DND-41 (cell line): Measurements from ENCODE around the gene RBL2.

Experiments used
- EZH2 ChIP-seq: IDR thresholded peaks from 3 replicates; pipeline ENCODE4 v1.6.1; 2012; ENCODE audit warnings: borderline replicate concordance, low read depth, mild to moderate bottlenecking, moderate library complexity, low read length, inconsistent platforms; ENCODE audit not compliant: severe bottlenecking
- TF ChIP-seq, protein P1 (sequence below): IDR thresholded peaks from 2 replicates; pipeline ENCODE4 v1.5.1; 2012; ENCODE audit warnings: borderline replicate concordance, low read length, moderate library complexity, mild to moderate bottlenecking; ENCODE audit not compliant: poor library complexity, severe bottlenecking; ENCODE audit errors: extremely low read depth

DNA sequence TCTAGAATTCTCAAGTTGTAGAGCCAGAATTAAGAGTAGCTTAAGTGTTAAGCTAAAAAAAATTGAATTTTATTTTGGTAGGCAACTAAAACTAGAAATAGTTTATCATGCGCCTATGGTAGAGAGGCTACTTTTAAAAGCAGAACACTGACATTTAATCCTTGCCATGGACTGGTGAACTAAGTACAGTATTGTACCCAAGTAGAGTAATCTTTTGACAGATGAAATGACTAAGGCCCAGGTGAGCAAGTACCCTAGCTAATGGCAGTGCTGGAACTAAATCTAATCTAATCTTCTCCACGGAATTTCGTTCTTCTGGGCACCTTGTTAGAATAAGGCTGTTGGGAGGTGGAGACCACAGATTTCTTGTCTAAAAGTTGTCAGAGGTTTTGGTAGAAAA, 11.8 kb downstream of the RBL2 start:
- TF ChIP-seq, protein P1, sequence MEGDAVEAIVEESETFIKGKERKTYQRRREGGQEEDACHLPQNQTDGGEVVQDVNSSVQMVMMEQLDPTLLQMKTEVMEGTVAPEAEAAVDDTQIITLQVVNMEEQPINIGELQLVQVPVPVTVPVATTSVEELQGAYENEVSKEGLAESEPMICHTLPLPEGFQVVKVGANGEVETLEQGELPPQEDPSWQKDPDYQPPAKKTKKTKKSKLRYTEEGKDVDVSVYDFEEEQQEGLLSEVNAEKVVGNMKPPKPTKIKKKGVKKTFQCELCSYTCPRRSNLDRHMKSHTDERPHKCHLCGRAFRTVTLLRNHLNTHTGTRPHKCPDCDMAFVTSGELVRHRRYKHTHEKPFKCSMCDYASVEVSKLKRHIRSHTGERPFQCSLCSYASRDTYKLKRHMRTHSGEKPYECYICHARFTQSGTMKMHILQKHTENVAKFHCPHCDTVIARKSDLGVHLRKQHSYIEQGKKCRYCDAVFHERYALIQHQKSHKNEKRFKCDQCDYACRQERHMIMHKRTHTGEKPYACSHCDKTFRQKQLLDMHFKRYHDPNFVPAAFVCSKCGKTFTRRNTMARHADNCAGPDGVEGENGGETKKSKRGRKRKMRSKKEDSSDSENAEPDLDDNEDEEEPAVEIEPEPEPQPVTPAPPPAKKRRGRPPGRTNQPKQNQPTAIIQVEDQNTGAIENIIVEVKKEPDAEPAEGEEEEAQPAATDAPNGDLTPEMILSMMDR, result no peak
- TF ChIP-seq EZH2, result no peak
